ENCODE results near the gene UBL3.

Gene UBL3

GRCh38 chr13:29887030-29887557 lies 36.7 kb upstream of the UBL3 start:
- DNase-seq (ENCODE audit: low spot score) = no peak
- TF ChIP-seq CTCF (IDR thresholded peaks at IDR 0.05; ENCODE audit: extremely low read depth, missing control alignments) = no peak

- TF ChIP-seq CTCF (IDR thresholded peaks at IDR 0.05; ENCODE audit: extremely low read depth, missing control alignments) = no peak
- no peak for DNase-seq (ENCODE audit: low spot score)
These were observed 36.0 kb upstream of the UBL3 start for GRCh38 chr13:29886446-29886845.

- DNase-seq (ENCODE audit: low spot score) = no peak
- TF ChIP-seq CTCF (IDR thresholded peaks at IDR 0.05; ENCODE audit: extremely low read depth, missing control alignments) = no peak
These were observed 35.6 kb upstream of the UBL3 start for GRCh38 chr13:29885989-29886388.

- no peak for DNase-seq (ENCODE audit: low spot score)
- TF ChIP-seq CTCF (IDR thresholded peaks at IDR 0.05; ENCODE audit: extremely low read depth, missing control alignments) = no peak
These were observed 34.4 kb upstream of the UBL3 start for GRCh38 chr13:29884671-29885430.

GRCh38 chr13:29883941-29884518 lies 33.6 kb upstream of the UBL3 start:
- no peak for DNase-seq (ENCODE audit: low spot score)
- TF ChIP-seq CTCF (IDR thresholded peaks at IDR 0.05; ENCODE audit: extremely low read depth, missing control alignments) = no peak

- no peak for TF ChIP-seq CTCF (IDR thresholded peaks at IDR 0.05; ENCODE audit: extremely low read depth, missing control alignments)
- no peak for DNase-seq (ENCODE audit: low spot score)
These were observed 31.7 kb upstream of the UBL3 start for GRCh38 chr13:29882076-29882475.

- no peak for DNase-seq (ENCODE audit: low spot score)
- TF ChIP-seq CTCF (IDR thresholded peaks at IDR 0.05; ENCODE audit: extremely low read depth, missing control alignments) = no peak
These were observed 27.7 kb upstream of the UBL3 start for GRCh38 chr13:29878101-29878500.

Data from GM20000 (cell line).